ENCODE results near the gene C3orf80.

DNA sequence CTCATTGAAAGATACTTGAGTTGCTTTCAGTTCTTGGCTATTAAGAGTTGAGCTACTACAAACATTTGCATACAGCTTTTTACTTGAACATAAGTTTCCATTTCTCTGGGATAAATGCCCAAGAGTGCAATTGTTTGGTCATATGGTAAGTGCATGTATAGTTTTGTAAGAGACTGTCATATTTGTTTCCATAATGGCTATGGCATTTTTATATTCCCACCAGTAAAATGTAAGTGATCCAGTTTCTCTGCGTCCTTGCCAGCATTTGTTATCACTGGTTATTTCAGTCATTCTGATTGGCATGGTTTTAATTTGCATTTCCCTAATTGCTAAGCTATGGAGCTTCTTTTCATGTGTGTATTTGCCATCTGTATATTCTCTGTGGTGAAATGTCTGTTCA is 22.5 kb downstream of the C3orf80 start:
- TF ChIP-seq BHLHE40 (IDR thresholded peaks at IDR 0.05; ENCODE audit: borderline replicate concordance) (no peak), SP1 (IDR thresholded peaks at IDR 0.05) (no peak), FOXA1 (IDR thresholded peaks at IDR 0.05) (no peak), ARNT (IDR thresholded peaks at IDR 0.05) (no peak), CTBP1 (IDR thresholded peaks at IDR 0.05; ENCODE audit: borderline replicate concordance) (no peak), HDGF (IDR thresholded peaks at IDR 0.05; ENCODE audit: borderline replicate concordance) (no peak), FOXM1 (IDR thresholded peaks at IDR 0.05; ENCODE audit: borderline replicate concordance) (no peak), NFRKB (IDR thresholded peaks at IDR 0.05) (no peak), ZNF384 (IDR thresholded peaks at IDR 0.05) (no peak), L3MBTL2 (conservative IDR thresholded peaks at IDR 0.05) (no peak), TARDBP (IDR thresholded peaks at IDR 0.05) (no peak), ELF4 (IDR thresholded peaks at IDR 0.05) (no peak)
- TF ChIP-seq, protein P1, sequence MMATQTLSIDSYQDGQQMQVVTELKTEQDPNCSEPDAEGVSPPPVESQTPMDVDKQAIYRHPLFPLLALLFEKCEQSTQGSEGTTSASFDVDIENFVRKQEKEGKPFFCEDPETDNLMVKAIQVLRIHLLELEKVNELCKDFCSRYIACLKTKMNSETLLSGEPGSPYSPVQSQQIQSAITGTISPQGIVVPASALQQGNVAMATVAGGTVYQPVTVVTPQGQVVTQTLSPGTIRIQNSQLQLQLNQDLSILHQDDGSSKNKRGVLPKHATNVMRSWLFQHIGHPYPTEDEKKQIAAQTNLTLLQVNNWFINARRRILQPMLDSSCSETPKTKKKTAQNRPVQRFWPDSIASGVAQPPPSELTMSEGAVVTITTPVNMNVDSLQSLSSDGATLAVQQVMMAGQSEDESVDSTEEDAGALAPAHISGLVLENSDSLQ (IDR thresholded peaks at IDR 0.05) = no peak

Data from HEK293T (cell line).